ENCODE data around the gene DAZAP1. TPM values are rescaled to one million over a fixed set of nuclear protein-coding genes. Genes with fewer than 3 reads are reported as not detected.

DAZAP1 gene
- total and polyA plus RNA-seq, 2 of the 4 experiments (the other 2 are of a cell fraction), result 22.0 to 62.8 TPM

DNA sequence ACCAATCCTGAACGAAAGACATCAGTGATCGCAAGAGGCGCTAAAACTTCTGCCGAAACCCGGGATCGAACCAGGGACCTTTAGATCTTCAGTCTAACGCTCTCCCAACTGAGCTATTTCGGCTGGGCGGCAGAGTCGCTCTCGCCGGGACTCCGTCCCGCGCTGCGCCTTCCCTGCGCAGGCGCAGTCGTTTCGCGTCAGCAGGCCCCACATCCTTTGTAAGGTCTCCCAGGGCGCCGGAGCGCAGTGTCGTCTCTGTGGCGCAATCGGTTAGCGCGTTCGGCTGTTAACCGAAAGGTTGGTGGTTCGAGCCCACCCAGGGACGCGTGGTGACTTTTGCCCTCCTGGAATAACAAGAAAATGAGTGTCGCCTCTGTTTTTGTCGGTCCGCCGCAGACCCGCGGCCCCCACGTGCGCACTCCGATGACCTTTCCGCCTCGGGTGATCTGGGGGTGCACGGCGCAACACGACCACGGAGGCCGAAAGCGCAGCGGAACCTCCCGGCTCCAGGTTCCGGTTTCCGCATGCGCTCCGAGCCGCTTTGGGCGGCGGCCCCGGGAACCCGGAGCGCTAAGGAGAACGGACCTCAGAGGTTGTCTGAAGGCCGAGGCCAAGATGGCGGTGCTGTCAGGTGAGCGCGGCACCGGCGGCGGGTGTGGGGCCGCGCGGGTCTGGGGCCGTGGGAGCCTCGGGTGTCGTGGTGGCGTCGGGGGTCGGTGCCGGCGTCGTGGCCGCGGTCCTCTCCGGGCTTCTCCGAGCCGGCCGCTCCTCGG, 23.9 kb upstream of the DAZAP1 start, which contains the start of gene NDUFS7:
Gene NDUFS7 (plus strand): TSS at position 596 of the 773 bp plus-strand sequence. CDS start 20 bp downstream, at position 616.
- Histone ChIP-seq H3K9ac (ENCODE audit: low read depth, low read length) (peak within 1 kb of the TSS; percentile 76), H3K36me3 (ENCODE audit: control insufficient read depth, insufficient read depth, low read length) (peaks cover 3% of the 10 kb centered on the region; the same call in 1 of the 2 replicates), H2BK120ac (ENCODE audit: low read depth, low read length) (no peak within 1 kb of the TSS), H3K79me1 (ENCODE audit: low read depth in 1 of 2, low read length in 2 of 2) (peaks cover 9 to 40% of the 10 kb centered on the region in 2 experiments; a peak in 3 of 4 replicates), H3K9me3 (ENCODE audit: control insufficient read depth, insufficient read depth, low read length) (no peaks in the 10 kb centered on the region), H3K27ac (ENCODE audit: insufficient read depth, low read length) (peak within 1 kb of the TSS; percentile 62), H3K4me2 (ENCODE audit: low read depth, low read length) (peak within 1 kb of the TSS; percentile 84), H2AFZ (replicated peaks; ENCODE audit: low read length, poor library complexity) (peak within 1 kb of the TSS; percentile 90), H3K27me3 (ENCODE audit: control insufficient read depth, insufficient read depth, low read length) (no peaks in the 10 kb centered on the region), H4K20me1 (ENCODE audit: insufficient read depth, low read length) (peaks cover 9% of the 10 kb centered on the region), H2BK5ac (ENCODE audit: low read depth, low read length, poor library complexity, severe bottlenecking) (peak within 1 kb of the TSS; percentile 69), H3K56ac (ENCODE audit: extremely low read depth, insufficient read depth, low read length) (0 out of 2 replicates have a peak within 1 kb of the TSS, but pooled peaks have one; percentile 2), H3K9me1 (ENCODE audit: insufficient read depth, low read length) (no peaks in the 10 kb centered on the region), H2BK20ac (ENCODE audit: low read depth, low read length) (no peak within 1 kb of the TSS), H3K14ac (replicated peaks; ENCODE audit: low read depth, low read length) (no peak within 1 kb of the TSS), H3K18ac (ENCODE audit: low read depth, low read length) (no peak within 1 kb of the TSS), H3K4me1 (ENCODE audit: control insufficient read depth, insufficient read depth, low read length) (no peaks in the 10 kb centered on the region), H4K5ac (ENCODE audit: low read depth, low read length) (peak within 1 kb of the TSS; percentile 47; the same call in 1 of the 2 replicates), H4K8ac (ENCODE audit: low read depth in 2 of 2, low read length in 2 of 2) (peak within 1 kb of the TSS; percentile 72 to 73; a peak in 3 of 4 replicates), H3K4ac (ENCODE audit: low read depth, low read length) (peak within 1 kb of the TSS; percentile 60; the same call in 1 of the 2 replicates), H3K4me3 (ENCODE audit: insufficient read depth, low read depth, low read length) (peak within 1 kb of the TSS; percentile 58), H2AK9ac (replicated peaks; ENCODE audit: low read depth, low read length, poor library complexity) (peak within 1 kb of the TSS; percentile 89), H3K23ac (ENCODE audit: low read depth, low read length) (no peak within 1 kb of the TSS), H2BK15ac (ENCODE audit: low read depth, low read length) (no peak within 1 kb of the TSS), H4K91ac (ENCODE audit: insufficient read depth, low read depth, low read length) (no peak within 1 kb of the TSS; the same call in 1 of the 2 replicates), H2AK5ac (ENCODE audit: low read depth, low read length) (peak within 1 kb of the TSS; percentile 45; the same call in 1 of the 2 replicates)
- peak; percentile 88 for ATAC-seq (ENCODE audit: low read depth)
- peak; percentile 92 for DNase-seq
- CTCF ChIA-PET, result interaction anchor here (0.9 kb wide), 1 partner anchor 131 kb away, joined by 3 read pairs; no protein-coding TSS in a partner anchor
- in situ Hi-C loops (cut with MboI; ENCODE audit: low sequenced_read_pairs), result no loop called here
- 0% methylated on average over 45 of the region's 90 CpGs; no CpG with 5 or more reads in 1 of the 2 experiments for WGBS, 2 experiments (ENCODE audit: extremely low coverage in 2 of 2, insufficient read length in 1 of 2)
- POLR2A ChIA-PET (ENCODE audit: unreplicated experiment), result no interaction called here
- BruUV-seq (replicated peaks), result no TSS peak
- dilution Hi-C loops (cut with HindIII; ENCODE audit: low sequenced_read_pairs, unreplicated experiment), result no loop called here
- intact Hi-C loops (cut with micrococcal nuclease), result loop anchor here (1.0 kb wide), 1 partner anchor 104 kb away; no protein-coding TSS in a partner anchor
- TF ChIP-seq BHLHE40 (IDR thresholded peaks at IDR 0.05; ENCODE audit: low read depth, low read length) (peak; percentile 95), RCOR1 (IDR thresholded peaks at IDR 0.05; ENCODE audit: insufficient replicate concordance, low read length) (peak; percentile 18), SMC3 (IDR thresholded peaks at IDR 0.05; ENCODE audit: low read depth, low read length) (no peak), POLR2A (IDR thresholded peaks at IDR 0.05; ENCODE audit: low read depth, low read length) (peak; percentile 84), MAZ (IDR thresholded peaks at IDR 0.05; ENCODE audit: borderline replicate concordance, low read depth, low read length) (peak; percentile 69; the same call in 1 of the 2 replicates), RFX5 (IDR thresholded peaks at IDR 0.05; ENCODE audit: low read depth, low read length) (no peak), FOS (IDR thresholded peaks at IDR 0.05; ENCODE audit: low read depth, low read length) (peak; percentile 81), CEBPB (IDR thresholded peaks at IDR 0.05; ENCODE audit: low read depth, low read length) (peak; percentile 96), RAD21 (IDR thresholded peaks at IDR 0.05; ENCODE audit: low read length) (peak; percentile 18; the same call in 1 of the 2 replicates), MAFK (IDR thresholded peaks at IDR 0.05; ENCODE audit: low read depth, low read length) (no peak), MXI1 (IDR thresholded peaks at IDR 0.05; ENCODE audit: borderline replicate concordance, low read depth, low read length) (peak; percentile 53; the same call in 1 of the 2 replicates)
- TF ChIP-seq, protein P1, sequence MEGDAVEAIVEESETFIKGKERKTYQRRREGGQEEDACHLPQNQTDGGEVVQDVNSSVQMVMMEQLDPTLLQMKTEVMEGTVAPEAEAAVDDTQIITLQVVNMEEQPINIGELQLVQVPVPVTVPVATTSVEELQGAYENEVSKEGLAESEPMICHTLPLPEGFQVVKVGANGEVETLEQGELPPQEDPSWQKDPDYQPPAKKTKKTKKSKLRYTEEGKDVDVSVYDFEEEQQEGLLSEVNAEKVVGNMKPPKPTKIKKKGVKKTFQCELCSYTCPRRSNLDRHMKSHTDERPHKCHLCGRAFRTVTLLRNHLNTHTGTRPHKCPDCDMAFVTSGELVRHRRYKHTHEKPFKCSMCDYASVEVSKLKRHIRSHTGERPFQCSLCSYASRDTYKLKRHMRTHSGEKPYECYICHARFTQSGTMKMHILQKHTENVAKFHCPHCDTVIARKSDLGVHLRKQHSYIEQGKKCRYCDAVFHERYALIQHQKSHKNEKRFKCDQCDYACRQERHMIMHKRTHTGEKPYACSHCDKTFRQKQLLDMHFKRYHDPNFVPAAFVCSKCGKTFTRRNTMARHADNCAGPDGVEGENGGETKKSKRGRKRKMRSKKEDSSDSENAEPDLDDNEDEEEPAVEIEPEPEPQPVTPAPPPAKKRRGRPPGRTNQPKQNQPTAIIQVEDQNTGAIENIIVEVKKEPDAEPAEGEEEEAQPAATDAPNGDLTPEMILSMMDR (conservative IDR thresholded peaks at IDR 0.05; ENCODE audit: low read depth, low read length), result peak; percentile 18; the same call in 1 of the 2 replicates
- TF ChIP-seq, protein P2, sequence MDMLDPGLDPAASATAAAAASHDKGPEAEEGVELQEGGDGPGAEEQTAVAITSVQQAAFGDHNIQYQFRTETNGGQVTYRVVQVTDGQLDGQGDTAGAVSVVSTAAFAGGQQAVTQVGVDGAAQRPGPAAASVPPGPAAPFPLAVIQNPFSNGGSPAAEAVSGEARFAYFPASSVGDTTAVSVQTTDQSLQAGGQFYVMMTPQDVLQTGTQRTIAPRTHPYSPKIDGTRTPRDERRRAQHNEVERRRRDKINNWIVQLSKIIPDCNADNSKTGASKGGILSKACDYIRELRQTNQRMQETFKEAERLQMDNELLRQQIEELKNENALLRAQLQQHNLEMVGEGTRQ (IDR thresholded peaks at IDR 0.05; ENCODE audit: low read depth, low read length), result peak; percentile 69
